ENCODE data around the gene DBT.

- TF ChIP-seq POLR2A (IDR thresholded peaks at IDR 0.05) (no peak), CTCF (IDR thresholded peaks at IDR 0.05) (no peak)
Observed at GRCh38 chr1:100261686-100262085, 12.1 kb upstream of the DBT start.

Measured in body of pancreas (tissue), 4 donors.